GM21367 (cell line): ENCODE results near the gene TAF8.
"Not testable (repeated sequence)": the region's sequence is repeated elsewhere in the genome, so short reads cannot be mapped to it uniquely, and the experiment has no call there.

ENCODE experiments used
- ATAC-seq: cut with Tn5 transposase; IDR thresholded peaks from one replicate; pipeline ENCODE4 v1.9.1; 2021; ENCODE audit not compliant: unreplicated experiment

The TAF8 gene

GRCh38 chr6:42050297-42051267, at the start of gene TAF8:
Gene TAF8 (plus strand): TSS chr6:42050524. CDS start chr6:42050542, 18 bp downstream.
- ATAC-seq = peak; percentile 56

DNA sequence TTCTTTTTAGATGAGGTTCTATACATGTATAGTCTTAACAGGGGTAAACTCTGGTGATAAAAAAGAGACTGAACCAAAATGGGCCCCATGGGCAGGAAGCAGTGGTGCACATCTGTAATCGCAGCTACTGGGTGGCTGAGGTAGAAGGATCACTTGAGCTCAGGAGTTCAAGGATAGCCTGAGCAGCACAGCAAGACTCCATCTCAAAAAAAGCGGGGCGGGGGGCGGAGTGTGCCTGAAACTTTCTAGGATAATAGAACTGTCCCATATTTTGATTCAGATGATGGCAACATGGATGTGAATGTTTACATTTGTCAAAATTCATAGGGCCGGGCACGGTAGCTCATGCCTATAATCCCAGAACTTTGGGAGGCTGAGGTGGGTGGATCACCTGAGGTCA, 48.8 kb upstream of the TAF8 start:
- ATAC-seq = no peak

DNA sequence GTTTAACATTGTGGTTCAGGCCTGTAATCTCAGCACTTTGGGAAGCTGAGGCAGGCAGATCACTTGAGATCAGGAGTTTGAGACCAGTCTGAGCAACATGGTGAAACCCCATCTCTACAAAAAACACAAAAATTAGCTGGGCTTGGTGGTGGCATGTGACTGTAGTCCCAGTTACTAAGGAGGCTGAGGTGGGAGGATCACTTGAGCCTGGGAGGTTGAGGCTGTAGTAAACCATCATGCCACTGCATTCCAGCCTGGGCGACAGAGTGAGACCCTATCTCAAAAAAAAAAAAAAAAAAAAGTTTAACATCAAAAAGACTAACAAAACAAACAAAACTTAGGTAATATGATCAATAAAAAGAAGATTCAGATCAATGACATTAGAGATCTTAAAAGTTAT, 46.7 kb upstream of the TAF8 start:
- ATAC-seq = not testable (repeated sequence)

GRCh38 chr6:42007286-42008137, 42.8 kb upstream of the TAF8 start:
- ATAC-seq = no peak

DNA sequence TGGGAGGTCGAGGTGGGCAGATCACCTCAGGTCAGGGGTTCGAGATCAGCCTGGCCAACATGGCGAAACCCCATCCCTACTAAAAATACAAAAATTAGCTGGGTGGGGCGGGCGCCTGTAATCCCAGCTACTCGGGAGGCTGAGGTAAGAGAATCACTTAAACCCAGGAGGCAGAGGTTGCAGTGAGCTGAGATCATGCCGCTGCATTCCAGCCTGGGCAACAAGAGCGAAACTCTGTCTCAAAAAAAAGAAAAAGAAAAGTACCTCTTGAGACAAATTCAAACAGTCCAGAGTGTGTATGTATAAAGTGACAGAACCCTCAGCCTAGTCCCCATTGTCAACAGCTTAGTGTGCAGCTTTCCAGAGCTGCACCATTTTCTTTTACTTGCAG, 42.2 kb upstream of the TAF8 start:
- not testable (repeated sequence) for ATAC-seq

GRCh38 chr6:42009844-42010184, 40.5 kb upstream of the TAF8 start:
- ATAC-seq = no peak

DNA sequence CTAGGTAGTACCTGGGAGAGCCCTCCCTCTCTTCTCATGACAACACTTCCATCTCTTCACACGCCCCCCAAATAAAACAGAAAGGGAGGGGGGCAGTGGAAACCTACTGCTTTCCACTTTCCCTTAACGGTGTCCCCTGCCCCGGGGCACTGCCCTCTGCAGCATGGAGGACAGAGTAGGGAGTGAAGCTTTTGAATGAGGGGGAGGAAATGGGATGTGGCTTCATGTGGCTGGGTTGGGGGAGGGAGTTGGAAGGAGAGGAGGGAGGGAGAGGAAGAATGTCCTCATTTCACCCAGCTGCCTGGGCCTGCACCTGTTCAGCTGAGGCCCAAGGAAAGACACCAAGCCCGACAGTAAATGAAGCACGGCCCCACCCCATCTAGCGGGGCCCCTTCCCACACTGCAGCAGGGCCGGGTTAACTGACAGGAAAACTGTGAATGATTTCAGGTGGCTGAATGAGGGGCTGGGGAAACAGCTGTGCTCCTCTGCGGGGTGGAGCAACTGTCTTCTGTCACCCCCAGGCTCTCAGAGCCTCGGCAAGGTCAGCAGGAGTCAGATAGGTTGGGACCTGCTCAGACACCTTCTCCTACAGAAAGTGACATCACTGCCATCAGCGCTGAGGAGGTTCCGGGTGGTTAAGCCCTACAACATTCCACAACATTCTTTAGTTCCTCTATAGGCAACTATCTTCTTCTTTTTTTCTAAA, 40.0 kb upstream of the TAF8 start:
- no peak for ATAC-seq

GRCh38 chr6:42010909-42011308, 39.4 kb upstream of the TAF8 start:
- no peak for ATAC-seq

DNA sequence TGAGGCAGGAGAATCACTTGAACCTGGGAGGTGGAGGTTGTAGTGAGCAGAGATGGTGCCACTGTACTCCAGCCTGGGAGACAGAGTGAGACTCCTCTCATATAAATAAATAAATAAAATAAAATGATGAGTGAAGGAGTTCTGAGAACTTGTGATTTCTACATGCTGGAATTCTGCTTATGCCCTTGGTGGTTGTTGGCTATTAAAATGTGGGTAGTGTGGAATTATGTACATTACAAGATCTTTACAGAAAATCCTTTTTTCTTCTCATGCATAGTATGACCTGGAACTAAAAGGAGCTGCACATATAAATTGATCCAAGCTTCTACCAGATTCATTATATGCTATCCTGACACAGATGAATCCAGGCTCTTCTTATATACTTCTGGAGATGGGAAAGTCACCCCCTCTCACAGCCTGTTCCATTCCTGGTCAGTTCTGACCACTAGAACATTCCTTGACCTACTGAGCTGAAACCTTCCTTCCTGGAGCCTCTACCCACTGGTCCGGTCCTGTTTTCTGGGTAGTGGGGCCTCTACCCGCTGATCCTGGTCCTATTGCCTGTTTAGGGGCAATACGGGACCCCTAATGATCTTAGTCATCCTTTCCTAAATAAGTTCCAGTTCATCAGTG, 37.7 kb upstream of the TAF8 start:
- ATAC-seq = no peak

DNA sequence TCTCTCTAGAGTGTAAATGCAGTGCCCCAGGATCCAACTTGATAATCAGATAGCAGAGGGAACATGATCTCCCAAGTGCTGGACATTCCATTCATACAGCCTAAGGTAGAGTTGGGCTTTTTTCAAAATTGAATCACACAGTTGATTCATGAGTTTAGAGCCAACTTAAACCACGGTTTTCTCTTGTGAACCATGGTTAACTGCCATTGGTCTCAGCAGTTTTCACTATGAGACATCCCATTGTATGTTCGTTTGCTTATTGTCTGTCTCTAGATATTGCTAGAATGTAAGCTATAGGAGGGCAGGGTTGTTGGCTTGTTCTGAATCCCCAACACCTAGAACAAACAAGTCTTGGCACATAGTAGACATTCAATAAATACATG, 37.2 kb upstream of the TAF8 start:
- no peak for ATAC-seq

DNA sequence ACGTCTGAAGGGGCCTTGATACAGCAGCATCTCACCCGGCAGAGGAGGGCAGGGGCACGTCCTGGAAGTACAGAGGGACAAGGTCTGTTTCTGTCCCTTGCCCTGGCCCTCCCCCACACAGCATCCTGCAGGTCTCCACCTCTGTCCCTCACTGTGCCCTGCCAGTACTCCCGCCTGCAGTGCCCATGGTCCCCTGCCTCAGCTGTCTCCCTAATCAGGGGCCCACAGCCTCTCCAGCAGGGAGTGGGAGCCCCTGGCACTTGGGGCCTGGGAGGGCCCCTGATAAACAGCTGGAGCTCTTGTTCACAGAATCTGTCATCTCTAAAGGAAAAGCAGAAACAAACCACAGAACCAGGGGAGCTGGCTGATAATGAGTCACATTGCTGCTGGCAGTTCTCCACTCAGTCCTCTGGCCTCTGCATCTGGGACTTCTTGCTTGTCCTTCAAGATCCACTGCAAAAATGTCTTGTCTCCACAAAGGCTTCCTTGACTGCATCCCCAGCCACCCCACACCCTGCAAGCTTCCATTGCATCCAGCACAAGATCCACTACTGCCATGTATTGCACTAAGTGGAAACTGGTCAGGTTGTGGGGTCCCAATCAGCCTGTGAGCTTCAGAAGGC, 33.2 kb upstream of the TAF8 start:
- no peak for ATAC-seq

DNA sequence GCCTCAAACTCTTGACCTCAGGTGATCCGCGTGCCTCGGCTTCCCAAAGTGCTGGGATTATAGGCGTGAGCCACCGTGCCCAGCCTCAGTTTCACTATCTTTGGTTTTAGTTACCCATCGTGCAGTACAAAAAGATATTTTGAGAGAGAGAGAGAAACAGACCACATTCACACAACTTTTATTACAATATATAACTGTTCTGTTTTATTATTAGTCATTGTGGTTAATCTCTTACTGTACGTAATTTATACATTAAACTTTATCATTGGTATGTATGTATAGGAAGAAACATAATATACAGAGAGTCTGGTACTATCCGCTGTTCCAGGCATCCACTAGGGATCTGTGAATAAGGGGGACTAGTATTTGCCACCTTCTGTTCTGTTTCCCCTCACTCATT, 29.4 kb upstream of the TAF8 start:
- ATAC-seq = no peak

- ATAC-seq = no peak
Measured at GRCh38 chr6:42021847-42022754, 28.2 kb upstream of the TAF8 start.

DNA sequence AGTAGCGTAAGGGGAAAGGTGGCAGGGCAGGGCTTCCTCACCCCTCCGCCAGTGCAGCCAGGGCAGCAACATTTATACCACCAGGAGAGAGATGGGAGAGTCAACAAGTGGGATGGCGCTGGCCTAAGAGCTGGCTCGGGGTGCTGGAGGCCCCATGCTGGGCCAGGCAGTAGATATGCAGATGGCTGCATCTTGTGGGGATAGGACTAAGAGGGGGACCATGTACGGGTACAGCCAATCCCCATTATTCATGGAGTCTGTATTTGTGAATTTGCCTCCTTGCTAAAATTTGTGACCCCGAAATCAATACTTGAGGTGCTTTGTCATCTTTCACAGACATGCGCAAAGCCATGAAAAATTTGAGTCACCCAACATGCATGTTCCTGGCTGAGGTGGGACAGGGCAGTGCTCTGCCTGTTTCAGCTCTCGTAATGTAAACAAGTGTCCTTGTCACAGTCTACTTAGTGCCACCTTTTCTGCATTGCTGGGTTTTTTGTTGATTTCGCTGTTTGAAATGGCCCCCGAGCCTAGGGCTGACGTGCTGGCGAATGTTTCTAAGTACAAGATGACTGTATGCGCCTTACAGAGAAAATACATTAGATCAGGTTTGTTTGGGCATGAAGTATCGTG, 27.5 kb upstream of the TAF8 start:
- ATAC-seq = no peak

DNA sequence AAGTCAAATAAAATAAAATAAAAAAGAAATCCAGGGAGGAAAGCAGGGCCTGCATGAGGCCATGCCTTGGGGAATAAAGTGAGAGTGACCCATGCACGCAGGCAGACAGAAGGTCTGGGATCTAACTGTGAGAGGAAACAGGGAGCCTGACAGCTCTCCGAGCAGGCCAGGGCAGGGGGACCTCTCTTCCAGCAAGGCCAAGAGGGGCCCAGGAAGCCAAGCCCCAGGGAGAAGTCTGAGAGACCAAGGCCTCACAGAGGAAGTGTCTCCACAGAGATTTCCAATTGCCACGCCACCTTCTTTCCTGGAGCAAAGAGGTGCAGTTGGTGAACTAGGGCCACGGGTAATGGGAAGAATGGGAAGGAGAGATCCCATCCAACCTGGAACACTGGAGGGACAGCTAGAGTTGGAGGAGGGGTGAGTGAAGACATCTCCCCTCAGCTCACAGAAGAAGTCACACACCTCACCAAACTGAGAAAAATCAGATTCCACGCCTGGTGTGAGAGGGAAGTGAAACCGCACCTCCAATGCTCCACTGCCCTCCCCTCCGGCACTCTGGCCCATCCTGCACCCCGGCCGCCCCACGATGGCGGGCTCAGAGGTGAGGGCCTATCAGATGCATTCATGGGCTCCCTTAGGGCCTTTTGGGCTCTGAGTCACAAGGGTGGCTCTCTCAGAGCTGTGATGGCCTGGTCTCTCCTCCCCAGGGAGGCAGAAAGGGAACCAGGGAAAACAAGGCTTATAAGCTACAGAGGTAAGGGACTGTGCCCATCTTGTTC, 25.1 kb upstream of the TAF8 start:
- ATAC-seq = peak; percentile 49

GRCh38 chr6:42025845-42026243, 24.5 kb upstream of the TAF8 start:
- no peak for ATAC-seq

- no peak for ATAC-seq
Measured at GRCh38 chr6:42026540-42026939, 23.8 kb upstream of the TAF8 start.
